ENCODE data around the gene COX20.

COX20 gene

DNA sequence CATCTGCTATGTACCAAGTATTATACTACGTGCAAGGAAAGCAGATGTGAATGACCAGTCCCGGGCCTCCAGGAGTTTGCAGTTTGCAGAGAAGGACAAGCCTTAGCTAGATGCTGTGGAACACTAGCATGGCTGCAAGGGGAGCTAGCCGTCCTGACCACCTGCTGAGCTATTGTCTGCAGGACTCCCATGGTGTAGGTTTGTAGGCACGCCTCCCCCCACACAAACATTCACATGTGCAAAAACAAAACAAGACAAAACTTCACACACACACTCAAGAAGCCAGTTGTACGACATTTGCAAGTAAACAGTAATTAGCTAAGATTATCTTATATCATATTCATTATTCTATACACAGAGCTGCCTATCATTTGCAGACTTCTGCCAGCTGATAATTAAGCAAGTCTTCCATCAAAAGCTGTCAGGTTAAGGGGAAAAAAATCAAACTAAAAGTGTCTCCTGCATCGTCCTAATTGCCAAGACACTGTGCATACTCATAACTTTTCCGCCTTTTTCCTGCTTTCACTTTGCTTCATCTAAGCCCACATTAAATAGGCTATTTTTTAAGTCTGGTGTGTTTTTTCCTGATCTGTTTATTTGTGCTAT, 39.6 kb downstream of the COX20 start:
- DNase-seq (ENCODE audit: low read depth): no peak

- DNase-seq (ENCODE audit: low read depth): no peak
Observed at GRCh38 chr1:244876228-244876910, 40.9 kb downstream of the COX20 start.

GRCh38 chr1:244878681-244879080, 43.2 kb downstream of the COX20 start:
- DNase-seq (ENCODE audit: low read depth): no peak

- DNase-seq (ENCODE audit: low read depth): no peak
Observed at GRCh38 chr1:244881552-244882280, 46.3 kb downstream of the COX20 start.

- no peak for DNase-seq (ENCODE audit: low read depth)
Observed at GRCh38 chr1:244887281-244887680, 51.8 kb downstream of the COX20 start.

DNA sequence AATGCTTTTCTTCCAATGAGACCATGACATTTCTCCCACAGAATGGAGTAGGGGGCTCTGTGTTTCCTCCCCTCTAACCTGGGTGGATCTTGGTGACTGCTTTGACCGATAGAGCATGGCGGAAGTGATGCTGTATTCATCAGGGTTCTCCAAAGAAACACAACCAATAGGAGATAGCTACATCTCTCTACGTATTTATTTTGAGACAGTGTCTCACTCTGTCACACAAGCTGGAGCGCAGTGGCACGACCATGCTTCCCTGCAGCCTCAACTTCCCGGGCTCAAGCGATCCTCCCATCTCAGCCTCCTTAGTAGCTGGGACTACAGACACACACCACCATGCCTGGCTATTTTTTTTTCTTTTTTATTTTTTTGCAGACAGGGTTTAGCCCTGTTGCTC, 58.4 kb downstream of the COX20 start:
- no peak for DNase-seq (ENCODE audit: low read depth)
